ENCODE results near the gene KBTBD7.
"Not testable (repeated sequence)": the region's sequence is repeated elsewhere in the genome, so short reads cannot be mapped to it uniquely, and the experiment has no call there.

Gene KBTBD7

DNA sequence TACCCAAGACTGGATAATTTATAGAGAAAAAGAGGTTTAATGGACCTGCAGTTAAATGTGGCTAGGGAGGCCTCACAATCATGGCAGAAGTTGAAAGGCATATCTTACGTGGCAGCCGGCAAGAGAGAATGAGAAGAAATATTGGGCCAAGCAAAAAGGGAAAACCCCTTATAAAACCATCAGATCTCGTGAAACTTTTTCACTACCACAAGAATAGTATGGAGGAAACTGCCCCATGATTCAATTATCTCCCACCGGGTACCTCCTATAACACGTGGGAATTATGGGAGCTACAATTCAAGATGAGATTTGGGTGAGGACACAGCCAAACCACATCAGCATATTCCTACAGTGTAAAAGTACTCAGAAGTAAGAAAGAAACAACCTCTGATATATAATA is 4.7 kb upstream of the KBTBD7 start:
- Histone ChIP-seq H3K9ac (ENCODE audit: low read depth in 1 of 2, low read length in 2 of 2) (no peak overlapping the region), H3K4me1 (ENCODE audit: control insufficient read depth in 2 of 2, insufficient read depth in 2 of 2, low read length in 2 of 2) (peaks cover 0 to 2% of the 10 kb centered on the region in 2 donors), H3K4me3 (ENCODE audit: low read length in 2 of 2) (no peak overlapping the region), H3K27ac (ENCODE audit: low read depth in 2 of 2, low read length in 2 of 2) (no peak overlapping the region), H3K9me3 (ENCODE audit: control insufficient read depth in 2 of 2, low read length in 2 of 2) (no peaks in the 10 kb centered on the region), H3K36me3 (ENCODE audit: control insufficient read depth in 2 of 2, insufficient read depth in 2 of 2, low read length in 2 of 2) (no peaks in the 10 kb centered on the region), H3K27me3 (ENCODE audit: control insufficient read depth in 2 of 2, insufficient read depth in 2 of 2, low read length in 2 of 2) (no peaks in the 10 kb centered on the region)

DNA sequence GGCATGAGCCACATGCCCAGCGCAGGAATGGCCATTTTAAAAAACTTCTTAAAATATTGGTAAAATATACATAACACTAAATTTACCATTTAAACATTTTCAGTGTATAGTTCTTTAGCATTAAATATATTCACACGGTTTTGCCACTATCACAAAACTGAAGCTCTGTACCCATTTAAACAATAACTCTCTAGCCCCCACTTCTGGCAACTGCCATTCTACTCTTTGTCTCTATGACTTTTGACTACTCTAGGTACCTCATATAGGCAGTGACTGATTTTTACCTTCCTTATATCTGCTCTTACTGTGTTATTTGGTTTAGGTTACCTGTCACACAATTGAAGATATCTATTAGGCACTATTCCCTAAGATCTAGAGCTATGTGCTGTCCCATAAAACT is 2.3 kb upstream of the KBTBD7 start:
- H3K4me3 ChIP-seq (ENCODE audit: low read length in 2 of 2), result no peak overlapping the region
- peaks cover 0 to 5% of the 10 kb centered on the region in 2 donors for H3K4me1 ChIP-seq (ENCODE audit: control insufficient read depth in 2 of 2, insufficient read depth in 2 of 2, low read length in 2 of 2)
- H3K9me3 ChIP-seq (ENCODE audit: control insufficient read depth in 2 of 2, low read length in 2 of 2), result no peaks in the 10 kb centered on the region
- no peak overlapping the region for H3K9ac ChIP-seq (ENCODE audit: low read depth in 1 of 2, low read length in 2 of 2)
- H3K36me3 ChIP-seq (ENCODE audit: control insufficient read depth in 2 of 2, insufficient read depth in 2 of 2, low read length in 2 of 2), result peaks cover 0 to 2% of the 10 kb centered on the region in 2 donors
- H3K27me3 ChIP-seq (ENCODE audit: control insufficient read depth in 2 of 2, insufficient read depth in 2 of 2, low read length in 2 of 2), result no peaks in the 10 kb centered on the region
- H3K27ac ChIP-seq (ENCODE audit: low read depth in 2 of 2, low read length in 2 of 2), result no peak overlapping the region

DNA sequence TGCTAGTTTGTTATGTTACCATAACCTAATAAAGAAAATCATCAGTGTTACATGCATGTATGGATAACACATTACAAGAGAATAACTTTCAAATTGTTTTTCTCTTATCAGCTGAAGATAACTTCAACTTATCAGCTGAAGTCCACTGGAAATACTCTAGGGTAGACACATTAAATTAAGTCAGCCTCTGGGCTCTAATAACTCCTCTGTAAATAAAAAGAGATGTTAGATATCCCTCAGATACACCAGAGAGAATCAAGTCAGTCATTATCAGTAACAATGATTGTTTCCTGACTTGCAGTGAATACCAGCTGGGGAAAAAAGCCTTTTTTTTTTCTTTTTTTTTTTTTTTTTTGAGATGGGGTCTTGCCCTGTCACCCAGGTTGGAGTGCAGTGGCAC is 1.6 kb upstream of the KBTBD7 start:
- Histone ChIP-seq H3K27ac (ENCODE audit: low read depth in 2 of 2, low read length in 2 of 2) (no peak overlapping the region), H3K9ac (ENCODE audit: low read depth in 1 of 2, low read length in 2 of 2) (no peak overlapping the region), H3K9me3 (ENCODE audit: control insufficient read depth in 2 of 2, low read length in 2 of 2) (no peaks in the 10 kb centered on the region), H3K4me1 (ENCODE audit: control insufficient read depth in 2 of 2, insufficient read depth in 2 of 2, low read length in 2 of 2) (peaks cover 0 to 5% of the 10 kb centered on the region in 2 donors), H3K27me3 (ENCODE audit: control insufficient read depth in 2 of 2, insufficient read depth in 2 of 2, low read length in 2 of 2) (no peaks in the 10 kb centered on the region), H3K36me3 (ENCODE audit: control insufficient read depth in 2 of 2, insufficient read depth in 2 of 2, low read length in 2 of 2) (peaks cover 0 to 2% of the 10 kb centered on the region in 2 donors), H3K4me3 (ENCODE audit: low read length in 2 of 2) (no peak overlapping the region)

DNA sequence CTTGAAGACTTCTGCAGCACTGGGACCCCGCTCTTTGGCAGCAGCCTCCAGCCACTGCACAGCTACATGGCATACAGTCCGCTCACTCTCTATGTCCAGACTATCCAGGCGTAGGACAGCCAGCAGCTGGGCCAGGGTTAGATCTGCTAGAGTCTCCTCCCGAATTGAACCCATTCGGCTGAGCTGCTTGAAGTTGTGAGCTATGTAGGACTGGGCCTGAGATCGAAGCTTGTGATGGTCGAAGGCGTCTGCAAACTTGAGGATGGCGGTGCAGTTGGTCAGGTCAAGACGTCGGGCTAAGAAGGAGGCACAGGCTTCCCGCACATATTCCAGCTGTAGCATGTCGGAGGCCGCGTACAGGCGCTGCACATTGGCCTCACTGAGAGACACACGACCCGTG is 900 bp downstream of the KBTBD7 start:
- Histone ChIP-seq H3K4me1 (ENCODE audit: control insufficient read depth in 2 of 2, insufficient read depth in 2 of 2, low read length in 2 of 2) (peaks cover 0 to 5% of the 10 kb centered on the region in 2 donors), H3K36me3 (ENCODE audit: control insufficient read depth in 2 of 2, insufficient read depth in 2 of 2, low read length in 2 of 2) (peaks cover 0 to 2% of the 10 kb centered on the region in 2 donors), H3K9ac (ENCODE audit: low read depth in 1 of 2, low read length in 2 of 2) (no peak overlapping the region), H3K27me3 (ENCODE audit: control insufficient read depth in 2 of 2, insufficient read depth in 2 of 2, low read length in 2 of 2) (no peaks in the 10 kb centered on the region), H3K27ac (ENCODE audit: low read depth in 2 of 2, low read length in 2 of 2) (no peak overlapping the region), H3K4me3 (ENCODE audit: low read length in 2 of 2) (peak overlapping the region; percentile 89 to 92), H3K9me3 (ENCODE audit: control insufficient read depth in 2 of 2, low read length in 2 of 2) (no peaks in the 10 kb centered on the region)

DNA sequence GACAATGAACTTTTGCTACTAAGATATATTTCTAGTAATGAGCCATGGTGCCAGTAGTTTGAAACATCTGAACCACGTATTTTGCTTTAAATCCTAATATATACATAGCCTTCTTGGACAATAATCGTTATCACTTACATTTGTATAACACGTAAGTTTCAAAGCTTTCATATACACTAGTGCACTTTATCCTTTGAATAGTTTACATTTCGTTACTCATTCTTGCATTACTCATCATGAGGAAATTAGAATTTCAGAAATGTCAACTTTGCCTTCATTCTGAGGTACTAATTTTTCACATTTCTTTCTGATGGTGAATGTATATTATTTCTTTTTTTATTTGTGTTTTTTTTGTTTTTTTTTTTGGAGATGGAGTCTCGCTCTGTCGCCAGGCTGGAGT is 5.8 kb downstream of the KBTBD7 start:
- Histone ChIP-seq H3K27ac (ENCODE audit: low read depth in 2 of 2, low read length in 2 of 2) (no peak overlapping the region), H3K36me3 (ENCODE audit: control insufficient read depth in 2 of 2, insufficient read depth in 2 of 2, low read length in 2 of 2) (peaks cover 0 to 2% of the 10 kb centered on the region in 2 donors), H3K4me3 (ENCODE audit: low read length in 2 of 2) (no peak overlapping the region), H3K4me1 (ENCODE audit: control insufficient read depth in 2 of 2, insufficient read depth in 2 of 2, low read length in 2 of 2) (peaks cover 0 to 3% of the 10 kb centered on the region in 2 donors), H3K9me3 (ENCODE audit: control insufficient read depth in 2 of 2, low read length in 2 of 2) (no peaks in the 10 kb centered on the region), H3K27me3 (ENCODE audit: control insufficient read depth in 2 of 2, insufficient read depth in 2 of 2, low read length in 2 of 2) (no peaks in the 10 kb centered on the region), H3K9ac (ENCODE audit: low read depth in 1 of 2, low read length in 2 of 2) (no peak overlapping the region)

DNA sequence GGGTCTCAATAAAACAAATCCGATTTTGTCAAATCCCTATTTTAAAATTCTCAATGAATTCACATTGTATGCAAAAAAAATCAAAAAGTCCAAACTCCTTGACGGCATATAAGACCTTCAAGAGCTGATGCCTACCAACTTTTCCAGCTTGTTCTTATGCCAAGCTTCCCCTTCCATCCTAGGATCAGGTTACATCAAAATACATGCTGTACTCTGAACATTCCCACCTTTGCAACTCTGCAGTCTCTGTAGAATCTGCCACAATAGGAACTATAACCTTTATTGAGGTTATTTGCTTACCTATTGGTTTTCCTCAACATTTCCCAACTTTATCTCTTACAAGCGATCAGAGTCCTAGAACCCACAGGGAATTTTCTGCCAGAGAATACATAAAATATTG is 7.9 kb downstream of the KBTBD7 start:
- Histone ChIP-seq H3K4me3 (ENCODE audit: low read length in 2 of 2) (no peak overlapping the region), H3K27me3 (ENCODE audit: control insufficient read depth in 2 of 2, insufficient read depth in 2 of 2, low read length in 2 of 2) (no peaks in the 10 kb centered on the region), H3K27ac (ENCODE audit: low read depth in 2 of 2, low read length in 2 of 2) (no peak overlapping the region), H3K4me1 (ENCODE audit: control insufficient read depth in 2 of 2, insufficient read depth in 2 of 2, low read length in 2 of 2) (no peaks in the 10 kb centered on the region), H3K36me3 (ENCODE audit: control insufficient read depth in 2 of 2, insufficient read depth in 2 of 2, low read length in 2 of 2) (no peaks in the 10 kb centered on the region), H3K9me3 (ENCODE audit: control insufficient read depth in 2 of 2, low read length in 2 of 2) (no peaks in the 10 kb centered on the region), H3K9ac (ENCODE audit: low read depth in 1 of 2, low read length in 2 of 2) (no peak overlapping the region)

DNA sequence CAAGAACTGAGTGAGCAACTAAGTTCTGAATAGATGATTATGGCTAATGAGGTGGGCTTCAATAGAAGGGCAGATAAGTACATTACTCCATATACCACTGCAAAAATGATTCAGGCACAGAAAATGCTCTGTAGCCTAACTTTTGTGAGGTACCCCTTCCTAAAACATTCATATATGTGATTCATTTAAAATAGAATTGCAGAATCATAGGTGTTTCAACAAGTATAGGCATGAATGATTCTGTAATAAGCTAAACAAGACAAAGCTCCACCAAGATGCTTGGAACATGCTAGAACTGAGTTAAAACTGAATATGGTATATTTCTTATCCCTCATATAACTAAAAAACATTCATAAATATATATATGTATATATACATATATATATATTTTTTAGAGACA is 12.1 kb downstream of the KBTBD7 start:
- Histone ChIP-seq H3K4me3 (ENCODE audit: low read length in 2 of 2) (no peak overlapping the region), H3K36me3 (ENCODE audit: control insufficient read depth in 2 of 2, insufficient read depth in 2 of 2, low read length in 2 of 2) (no peaks in the 10 kb centered on the region), H3K27me3 (ENCODE audit: control insufficient read depth in 2 of 2, insufficient read depth in 2 of 2, low read length in 2 of 2) (no peaks in the 10 kb centered on the region), H3K9ac (ENCODE audit: low read depth in 1 of 2, low read length in 2 of 2) (no peak overlapping the region), H3K27ac (ENCODE audit: low read depth in 2 of 2, low read length in 2 of 2) (no peak overlapping the region), H3K9me3 (ENCODE audit: control insufficient read depth in 2 of 2, low read length in 2 of 2) (no peaks in the 10 kb centered on the region), H3K4me1 (ENCODE audit: control insufficient read depth in 2 of 2, insufficient read depth in 2 of 2, low read length in 2 of 2) (no peaks in the 10 kb centered on the region)

DNA sequence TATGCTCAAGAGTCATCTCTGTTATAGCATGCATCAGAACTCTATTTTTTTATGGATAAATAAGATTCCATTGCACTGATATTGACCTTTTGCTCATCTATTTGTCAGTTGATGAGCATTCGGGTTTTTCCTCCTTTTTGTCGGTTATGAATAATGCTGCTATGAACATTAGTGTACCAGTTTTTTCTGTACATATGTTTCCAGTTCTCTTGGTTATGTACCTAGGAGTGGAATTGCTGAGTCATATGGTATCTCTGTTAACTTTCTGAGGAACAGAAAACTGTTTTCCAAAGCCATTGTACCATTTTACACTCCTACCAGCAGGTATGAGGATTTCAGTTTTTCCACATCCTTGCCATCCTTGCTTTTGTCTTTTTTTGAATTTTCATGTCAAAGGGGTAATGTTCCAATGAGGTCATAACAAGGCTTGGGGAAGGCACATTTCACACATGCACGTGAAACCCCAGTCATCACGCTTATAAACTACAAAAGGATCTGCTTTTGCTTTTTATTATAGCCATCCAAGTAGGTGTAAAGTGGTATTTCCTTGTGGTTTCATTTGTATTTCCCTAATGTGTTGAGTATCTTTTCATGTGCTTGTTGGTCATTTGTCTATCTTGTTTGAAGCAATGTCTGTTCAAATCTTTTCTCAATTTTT is 14.6 kb downstream of the KBTBD7 start:
- H3K27me3 ChIP-seq (ENCODE audit: control insufficient read depth in 2 of 2, insufficient read depth in 2 of 2, low read length in 2 of 2), result no peaks in the 10 kb centered on the region
- no peaks in the 10 kb centered on the region for H3K36me3 ChIP-seq (ENCODE audit: control insufficient read depth in 2 of 2, insufficient read depth in 2 of 2, low read length in 2 of 2)
- H3K27ac ChIP-seq (ENCODE audit: low read depth in 2 of 2, low read length in 2 of 2), result no peak overlapping the region
- no peaks in the 10 kb centered on the region for H3K4me1 ChIP-seq (ENCODE audit: control insufficient read depth in 2 of 2, insufficient read depth in 2 of 2, low read length in 2 of 2)
- no peak overlapping the region for H3K9ac ChIP-seq (ENCODE audit: low read depth in 1 of 2, low read length in 2 of 2)
- H3K9me3 ChIP-seq (ENCODE audit: control insufficient read depth in 2 of 2, low read length in 2 of 2), result peaks cover 0 to 2% of the 10 kb centered on the region in 2 donors
- no peak overlapping the region for H3K4me3 ChIP-seq (ENCODE audit: low read length in 2 of 2)

DNA sequence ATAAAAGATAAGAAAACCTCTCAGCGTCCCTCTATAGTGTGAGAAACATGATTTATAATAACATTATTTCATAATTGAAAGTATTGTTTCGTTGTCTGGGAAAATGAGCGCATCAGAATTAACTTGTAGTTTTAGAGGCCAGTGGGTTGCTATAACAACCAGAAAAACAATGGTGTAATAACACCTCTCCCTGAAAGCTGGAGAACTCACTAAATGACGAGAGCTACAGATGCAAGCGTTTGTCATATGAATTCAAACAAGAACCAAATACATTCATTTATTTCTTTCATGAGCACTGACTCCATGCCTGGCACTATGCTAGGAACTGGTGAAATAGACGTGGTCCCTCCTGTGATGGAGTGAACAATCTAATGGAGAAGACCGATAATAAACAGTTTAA is 16.3 kb downstream of the KBTBD7 start:
- H3K9me3 ChIP-seq (ENCODE audit: control insufficient read depth in 2 of 2, low read length in 2 of 2), result peaks cover 3% of the 10 kb centered on the region in 2 donors
- H3K36me3 ChIP-seq (ENCODE audit: control insufficient read depth in 2 of 2, insufficient read depth in 2 of 2, low read length in 2 of 2), result no peaks in the 10 kb centered on the region
- no peak overlapping the region for H3K4me3 ChIP-seq (ENCODE audit: low read length in 2 of 2)
- no peak overlapping the region for H3K9ac ChIP-seq (ENCODE audit: low read depth in 1 of 2, low read length in 2 of 2)
- H3K4me1 ChIP-seq (ENCODE audit: control insufficient read depth in 2 of 2, insufficient read depth in 2 of 2, low read length in 2 of 2), result no peaks in the 10 kb centered on the region
- H3K27me3 ChIP-seq (ENCODE audit: control insufficient read depth in 2 of 2, insufficient read depth in 2 of 2, low read length in 2 of 2), result no peaks in the 10 kb centered on the region
- no peak overlapping the region for H3K27ac ChIP-seq (ENCODE audit: low read depth in 2 of 2, low read length in 2 of 2)

DNA sequence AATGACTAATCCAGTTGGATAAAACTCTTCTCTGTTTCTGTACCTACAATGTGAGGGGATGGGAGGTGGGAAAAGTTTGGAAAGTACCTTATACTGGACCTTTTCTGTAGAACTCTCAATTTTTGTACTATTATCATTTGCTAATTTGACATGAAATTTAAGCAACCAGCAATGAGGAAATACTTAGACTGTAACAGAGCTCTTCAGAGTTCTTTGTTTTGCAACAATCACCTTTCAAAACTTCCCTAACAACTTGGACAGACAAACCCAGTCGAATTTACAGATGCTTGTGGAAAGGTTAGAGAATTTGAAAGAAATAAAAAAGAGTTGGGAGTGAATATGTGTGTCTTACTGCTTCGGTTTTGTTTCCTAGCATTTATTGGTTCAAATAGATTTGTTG is 16.8 kb downstream of the KBTBD7 start:
- Histone ChIP-seq H3K9me3 (ENCODE audit: control insufficient read depth in 2 of 2, low read length in 2 of 2) (peaks cover 3% of the 10 kb centered on the region in 2 donors), H3K27ac (ENCODE audit: low read depth in 2 of 2, low read length in 2 of 2) (no peak overlapping the region), H3K9ac (ENCODE audit: low read depth in 1 of 2, low read length in 2 of 2) (no peak overlapping the region), H3K27me3 (ENCODE audit: control insufficient read depth in 2 of 2, insufficient read depth in 2 of 2, low read length in 2 of 2) (no peaks in the 10 kb centered on the region), H3K36me3 (ENCODE audit: control insufficient read depth in 2 of 2, insufficient read depth in 2 of 2, low read length in 2 of 2) (no peaks in the 10 kb centered on the region), H3K4me3 (ENCODE audit: low read length in 2 of 2) (no peak overlapping the region), H3K4me1 (ENCODE audit: control insufficient read depth in 2 of 2, insufficient read depth in 2 of 2, low read length in 2 of 2) (no peaks in the 10 kb centered on the region)

DNA sequence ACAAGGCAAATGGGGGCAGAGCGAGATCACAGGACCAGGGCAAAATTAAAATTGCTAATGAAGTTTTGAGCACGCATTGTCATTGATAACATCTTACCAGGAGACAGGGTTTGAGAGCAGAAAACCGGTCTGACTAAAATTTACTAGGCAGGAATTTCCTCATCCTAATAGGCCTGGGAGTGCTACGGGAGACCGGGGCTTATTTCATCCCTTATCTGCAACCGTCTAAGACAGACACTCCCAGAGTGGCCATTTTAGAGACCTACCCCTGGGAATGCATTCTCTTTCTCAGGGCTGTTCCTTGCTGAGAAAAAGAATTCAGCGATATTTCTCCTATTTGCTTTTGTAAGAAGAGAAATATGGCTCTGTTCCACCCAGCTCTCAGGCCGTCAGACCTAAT is 18.8 kb downstream of the KBTBD7 start:
- H3K36me3 ChIP-seq (ENCODE audit: control insufficient read depth in 2 of 2, insufficient read depth in 2 of 2, low read length in 2 of 2); H3K4me1 ChIP-seq (ENCODE audit: control insufficient read depth in 2 of 2, insufficient read depth in 2 of 2, low read length in 2 of 2): not testable (repeated sequence)

More for the DNA sequence above, 18.8 kb downstream of the KBTBD7 start:
- H3K9ac ChIP-seq (ENCODE audit: low read depth in 1 of 2, low read length in 2 of 2); H3K27me3 ChIP-seq (ENCODE audit: control insufficient read depth in 2 of 2, insufficient read depth in 2 of 2, low read length in 2 of 2); H3K27ac ChIP-seq (ENCODE audit: low read depth in 2 of 2, low read length in 2 of 2); H3K4me3 ChIP-seq (ENCODE audit: low read length in 2 of 2); H3K9me3 ChIP-seq (ENCODE audit: control insufficient read depth in 2 of 2, low read length in 2 of 2): not testable (repeated sequence)

All from mucosa of rectum (tissue), 2 donors.